Mesothelial cell of epicardium (in vitro differentiated cells): ENCODE data around the gene RUFY2. TPM values are rescaled to one million over a fixed set of nuclear protein-coding genes. Genes with fewer than 3 reads are reported as not detected.
A peak's percentile ranks its signal among the peaks of the same experiment; 100 is the strongest.
"Not testable (repeated sequence)": the region's sequence is repeated elsewhere in the genome, so short reads cannot be mapped to it uniquely, and the experiment has no call there.

Experiments
- DNase-seq, 2 experiments: peaks; one replicate each; pipeline ENCODE4 v3.0.0; 2021; ENCODE audit warnings: low spot score in 2 of 2; ENCODE audit not compliant: unreplicated experiment in 2 of 2
- H3K27ac Mint-ChIP-seq: 2 replicates; pipeline ENCODE4 v1.8.0; 2021; ENCODE audit warnings: mixed read lengths
- H3K27me3 Mint-ChIP-seq: 2 replicates; pipeline ENCODE4 v1.8.0; 2021; ENCODE audit warnings: low read depth, mixed read lengths
- H3K36me3 Mint-ChIP-seq: 2 replicates; pipeline ENCODE4 v1.8.0; 2021; ENCODE audit warnings: mixed read lengths
- H3K4me1 Mint-ChIP-seq: 2 replicates; pipeline ENCODE4 v1.8.0; 2021; ENCODE audit warnings: mixed read lengths
- H3K4me3 Mint-ChIP-seq: 2 replicates; pipeline ENCODE4 v1.8.0; 2021; ENCODE audit warnings: mild to moderate bottlenecking, moderate library complexity, mixed read lengths
- H3K9me3 Mint-ChIP-seq: 2 replicates; pipeline ENCODE4 v1.8.0; 2021; ENCODE audit warnings: mixed read lengths
- total RNA-seq: library from RNA; stranded (reverse); gene quantifications from 3 replicates; pipeline ENCODE4 v1.2.1, GENCODE V29; 2021
- TF ChIP-seq, protein P1 (sequence below): fragments of 200-600 bp; sonication (generic); IDR thresholded peaks from one replicate; pipeline ENCODE4 v1.5.0; 2021; ENCODE audit warnings: antibody characterized with exemption; ENCODE audit not compliant: unreplicated experiment

Gene RUFY2
- total RNA-seq, 1 donor from 2014 or later: 39.6 TPM

DNA sequence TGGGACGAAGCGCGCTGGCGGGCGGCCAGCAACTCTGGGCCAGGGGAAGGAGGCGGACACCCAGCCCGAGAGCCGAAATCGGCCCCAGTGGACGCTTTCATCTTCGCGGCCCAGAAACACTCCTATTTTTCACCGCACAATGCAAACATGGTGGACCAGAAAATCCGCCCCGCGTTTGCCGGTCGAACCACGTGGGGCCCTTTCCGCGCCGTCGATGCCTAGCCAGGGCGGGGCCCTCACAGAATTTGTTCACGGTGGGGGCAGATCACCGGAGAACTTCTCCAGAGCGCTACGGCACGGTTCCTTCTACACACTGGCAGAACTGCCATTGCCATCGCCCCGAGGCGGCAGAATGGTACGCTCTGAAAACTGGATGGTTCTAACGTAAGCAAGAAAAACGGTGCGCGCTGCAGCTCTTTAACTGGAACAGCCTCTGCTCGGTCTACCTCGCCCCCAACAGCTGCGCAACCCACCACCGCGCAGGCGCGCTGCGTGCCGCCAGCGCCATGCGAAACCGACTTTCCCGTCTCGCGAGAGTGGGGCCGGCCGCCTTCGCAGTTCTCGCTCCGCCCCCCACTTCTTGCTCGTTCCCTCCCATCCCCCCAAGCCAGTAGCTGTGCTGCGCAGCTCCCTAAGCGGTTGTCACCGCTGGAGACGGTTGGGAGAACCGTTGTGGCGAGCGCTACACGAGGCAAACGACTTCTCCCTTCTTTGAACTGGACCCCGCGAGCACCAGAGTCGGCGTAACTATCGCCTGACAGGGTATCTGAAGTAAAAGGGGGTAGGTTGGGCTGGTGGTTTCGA is 75.4 kb downstream of the RUFY2 start, which contains the start of gene HNRNPH3:
TSS of gene HNRNPH3 (plus strand) at position 610 of the 804 bp plus-strand sequence. CDS start 5,158 bp downstream, outside the sequence.
- peaks cover 1% of the 10 kb centered on the region for H3K36me3 Mint-ChIP-seq
- no peaks in the 10 kb centered on the region for H3K27me3 Mint-ChIP-seq
- H3K4me1 Mint-ChIP-seq: peaks cover 54% of the 10 kb centered on the region
- H3K9me3 Mint-ChIP-seq: no peaks in the 10 kb centered on the region
- peak; percentile 99 to 100 for DNase-seq
- H3K4me3 Mint-ChIP-seq: peak within 1 kb of the TSS; percentile 100
- H3K27ac Mint-ChIP-seq: peak within 1 kb of the TSS; percentile 100
- TF ChIP-seq, protein P1, sequence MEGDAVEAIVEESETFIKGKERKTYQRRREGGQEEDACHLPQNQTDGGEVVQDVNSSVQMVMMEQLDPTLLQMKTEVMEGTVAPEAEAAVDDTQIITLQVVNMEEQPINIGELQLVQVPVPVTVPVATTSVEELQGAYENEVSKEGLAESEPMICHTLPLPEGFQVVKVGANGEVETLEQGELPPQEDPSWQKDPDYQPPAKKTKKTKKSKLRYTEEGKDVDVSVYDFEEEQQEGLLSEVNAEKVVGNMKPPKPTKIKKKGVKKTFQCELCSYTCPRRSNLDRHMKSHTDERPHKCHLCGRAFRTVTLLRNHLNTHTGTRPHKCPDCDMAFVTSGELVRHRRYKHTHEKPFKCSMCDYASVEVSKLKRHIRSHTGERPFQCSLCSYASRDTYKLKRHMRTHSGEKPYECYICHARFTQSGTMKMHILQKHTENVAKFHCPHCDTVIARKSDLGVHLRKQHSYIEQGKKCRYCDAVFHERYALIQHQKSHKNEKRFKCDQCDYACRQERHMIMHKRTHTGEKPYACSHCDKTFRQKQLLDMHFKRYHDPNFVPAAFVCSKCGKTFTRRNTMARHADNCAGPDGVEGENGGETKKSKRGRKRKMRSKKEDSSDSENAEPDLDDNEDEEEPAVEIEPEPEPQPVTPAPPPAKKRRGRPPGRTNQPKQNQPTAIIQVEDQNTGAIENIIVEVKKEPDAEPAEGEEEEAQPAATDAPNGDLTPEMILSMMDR: no peak

DNA sequence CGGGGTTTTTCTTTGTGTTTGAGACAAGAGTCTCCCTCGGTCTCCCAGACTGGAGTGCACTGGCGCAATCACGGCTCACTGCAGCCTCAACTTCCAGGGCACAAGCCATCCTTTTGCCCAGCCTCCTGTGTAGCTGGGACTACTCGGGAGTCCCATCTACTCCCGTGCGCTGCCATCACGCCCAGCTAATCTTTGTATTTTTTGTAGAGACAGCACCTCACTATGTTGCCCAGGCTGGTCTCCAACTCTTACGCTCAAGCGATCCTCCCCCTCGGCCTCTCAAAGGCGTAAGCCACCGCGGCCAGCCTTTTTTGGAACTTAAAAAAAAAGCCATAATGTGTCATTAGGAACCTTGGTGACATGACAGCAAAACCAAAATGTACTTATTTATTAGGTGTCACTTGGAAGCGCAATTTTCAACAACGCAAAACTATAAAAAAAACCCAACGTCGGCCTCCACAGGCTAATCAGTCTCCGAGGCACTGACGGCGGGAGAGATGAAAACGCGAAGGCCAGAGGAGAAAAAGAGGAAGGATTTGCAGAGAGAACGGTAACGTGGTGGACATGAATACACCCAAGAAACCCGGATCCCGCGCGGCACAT is 76.1 kb downstream of the RUFY2 start:
- Mint-ChIP-seq H3K4me3 (peak overlapping the region; percentile 100), H3K36me3 (no peaks in the 10 kb centered on the region), H3K27me3 (no peaks in the 10 kb centered on the region), H3K27ac (peak overlapping the region; percentile 100), H3K9me3 (no peaks in the 10 kb centered on the region), H3K4me1 (peaks cover 48% of the 10 kb centered on the region)
- TF ChIP-seq, protein P1: no peak
- no peak for DNase-seq

DNA sequence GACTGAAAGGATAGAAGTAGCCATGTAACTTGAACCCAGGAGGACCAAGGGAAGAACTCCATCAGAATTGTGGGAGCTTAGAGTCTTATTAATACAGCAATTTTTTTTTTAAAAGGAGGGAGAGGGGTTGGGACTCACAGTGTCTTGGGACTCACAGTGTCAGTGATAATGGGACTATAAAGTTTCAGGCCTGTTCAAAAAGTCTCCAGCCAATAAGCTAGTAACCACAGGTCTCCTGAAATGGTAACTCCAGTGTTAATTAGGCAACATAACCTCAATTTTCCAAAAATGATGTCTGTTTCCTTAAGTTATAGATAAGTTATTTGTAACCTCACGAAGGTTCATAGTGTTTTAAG is 77.6 kb downstream of the RUFY2 start:
- DNase-seq: no peak
- Mint-ChIP-seq H3K36me3 (no peaks in the 10 kb centered on the region), H3K4me1 (peaks cover 34% of the 10 kb centered on the region), H3K27ac (peak overlapping the region; percentile 92), H3K27me3 (no peaks in the 10 kb centered on the region), H3K4me3 (no peak overlapping the region), H3K9me3 (no peaks in the 10 kb centered on the region)
- TF ChIP-seq, protein P1: no peak

DNA sequence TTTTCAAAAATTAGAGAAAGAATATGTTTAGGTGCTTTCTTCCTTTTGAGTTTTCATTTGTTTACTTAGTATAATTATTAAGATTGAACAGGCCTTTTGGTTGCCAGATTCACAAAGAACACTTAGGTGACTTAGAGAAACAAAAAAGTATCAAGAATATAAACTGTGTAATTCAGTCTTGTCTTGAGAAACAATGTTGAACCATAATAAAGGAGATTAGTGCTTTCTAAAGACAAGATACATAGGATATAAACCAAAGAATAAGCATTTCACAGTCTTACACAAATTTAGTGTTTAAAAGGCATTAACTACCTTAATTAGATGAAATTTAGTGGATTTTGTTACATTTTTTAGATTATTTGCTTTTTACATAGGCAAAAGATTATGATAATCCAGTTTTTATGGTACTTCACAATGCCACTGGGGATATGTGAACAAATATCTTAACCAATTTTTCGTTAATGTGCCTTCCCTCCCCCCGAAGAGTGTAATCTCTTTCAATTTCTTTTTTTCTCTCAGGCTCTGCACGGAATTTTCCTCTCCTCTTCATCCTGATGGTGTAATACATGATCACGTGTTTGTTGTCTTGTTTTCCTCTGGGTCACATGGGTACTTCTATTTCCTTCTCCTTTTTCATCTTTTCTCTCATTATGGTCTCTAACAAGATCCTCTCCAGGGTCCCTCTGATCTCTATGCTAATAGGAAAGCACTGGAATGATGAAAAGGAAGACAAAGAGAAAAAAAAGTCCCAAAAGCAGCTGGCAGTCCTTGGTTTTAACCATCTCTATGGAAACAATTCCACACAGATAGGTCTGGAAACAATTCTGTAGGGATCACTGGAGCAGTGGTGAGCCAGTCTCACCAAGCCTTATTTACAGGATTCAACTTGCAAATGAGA is 78.9 kb downstream of the RUFY2 start:
- Mint-ChIP-seq H3K4me3 (peak overlapping the region; percentile 32), H3K27ac (peak overlapping the region; percentile 92), H3K4me1 (peaks cover 24% of the 10 kb centered on the region), H3K27me3 (no peaks in the 10 kb centered on the region), H3K36me3 (no peaks in the 10 kb centered on the region), H3K9me3 (no peaks in the 10 kb centered on the region)
- no peak for DNase-seq
- TF ChIP-seq, protein P1: no peak

DNA sequence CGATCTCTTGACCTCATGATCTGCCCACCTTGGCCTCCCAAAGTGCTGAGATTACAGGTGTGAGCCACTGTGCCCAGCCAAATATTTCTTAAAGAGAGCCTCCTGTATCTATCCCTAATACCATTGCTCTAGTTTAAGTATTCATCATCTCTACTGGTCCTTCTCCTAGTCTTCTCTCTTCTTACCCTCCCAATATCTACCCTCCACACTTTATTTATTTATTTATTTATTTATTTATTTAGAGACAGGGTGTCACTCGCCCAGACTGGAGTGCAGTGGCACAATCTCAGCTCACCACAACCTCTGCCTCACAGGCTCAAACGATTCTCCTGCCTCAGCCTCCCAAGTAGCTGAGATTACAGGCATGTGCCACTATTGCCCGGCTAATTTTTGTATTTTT is 82.7 kb downstream of the RUFY2 start:
- H3K4me3 Mint-ChIP-seq, H3K9me3 Mint-ChIP-seq, H3K27me3 Mint-ChIP-seq, H3K27ac Mint-ChIP-seq, DNase-seq, H3K36me3 Mint-ChIP-seq: not testable (repeated sequence)
- peaks cover 11% of the 10 kb centered on the region for H3K4me1 Mint-ChIP-seq
